Measurements from ENCODE around the gene POTEF.
"Not testable (repeated sequence)": the region's sequence is repeated elsewhere in the genome, so short reads cannot be mapped to it uniquely, and the experiment has no call there.

GRCh38 chr2:130139331-130140280 lies 10.6 kb upstream of the POTEF start:
- not testable (repeated sequence) for TF ChIP-seq POLR2A, CTCF (IDR thresholded peaks at IDR 0.05)
